RWPE1 (cell line): ENCODE results near the gene RASGRP2.

Experiments
- CTCF ChIA-PET: fragments of 350-600 bp; sonication (Branson Sonifier 250); formaldehyde crosslinking; extraction: SDS; loops from one replicate; lab custom pipeline; 2021; lab: Yijun Ruan, JAX
- POLR2A ChIA-PET: fragments of 400-600 bp; formaldehyde crosslinking; extraction: SDS; loops from one replicate; lab custom pipeline; 2020; ENCODE audit warnings: antibody characterized with exemption; ENCODE audit not compliant: low non-redundant PET; lab: Yijun Ruan, JAX
- DNase-seq: peaks from one replicate; pipeline ENCODE4 v3.0.0; 2012; ENCODE audit warnings: low spot score
- H3K27ac ChIP-seq: fragments of 450-650 bp; 2 replicates; pipeline ENCODE4 v1.5.1; 2017
- TF ChIP-seq, protein P1 (sequence below): fragments of 450-650 bp; conservative IDR thresholded peaks from 2 replicates; pipeline ENCODE4 v1.5.1; 2017; ENCODE audit warnings: low read depth, mild to moderate bottlenecking

Gene RASGRP2

DNA sequence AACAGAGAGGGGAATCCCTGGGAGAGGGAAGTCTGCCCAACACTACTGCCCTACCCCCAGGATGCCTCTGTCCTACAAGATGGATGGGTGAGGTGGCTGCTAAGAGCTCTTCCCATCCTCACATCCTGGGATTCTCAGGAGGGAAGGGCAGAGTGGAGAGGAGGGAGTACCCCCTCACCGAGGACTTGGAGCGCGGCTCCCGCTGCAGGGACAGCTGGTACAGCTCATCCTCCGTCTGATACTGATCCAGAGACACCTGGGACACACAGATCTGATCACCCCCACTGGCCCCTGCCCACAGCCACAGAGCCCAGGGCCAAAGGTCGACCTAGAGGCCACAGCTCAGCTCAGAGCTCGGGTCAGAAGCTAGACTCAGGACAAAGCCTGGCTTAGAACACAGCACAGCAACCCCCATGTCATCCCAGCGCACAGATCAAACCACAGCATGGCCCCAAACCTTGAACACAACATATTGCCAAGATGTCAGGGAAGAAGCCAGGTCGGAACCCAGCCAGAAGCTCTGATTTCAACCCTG is 8.2 kb downstream of the RASGRP2 start:
- no peak for DNase-seq
- ChIA-PET POLR2A (interaction anchor here (0.7 kb wide), 1 partner anchor 348 kb away, joined by 3 read pairs; no protein-coding TSS in a partner anchor), CTCF (interaction anchor here (0.7 kb wide), 1 partner anchor 54 kb away, joined by 4 read pairs; no protein-coding TSS in a partner anchor)
- H3K27ac ChIP-seq = no peak overlapping the region
- TF ChIP-seq, protein P1, sequence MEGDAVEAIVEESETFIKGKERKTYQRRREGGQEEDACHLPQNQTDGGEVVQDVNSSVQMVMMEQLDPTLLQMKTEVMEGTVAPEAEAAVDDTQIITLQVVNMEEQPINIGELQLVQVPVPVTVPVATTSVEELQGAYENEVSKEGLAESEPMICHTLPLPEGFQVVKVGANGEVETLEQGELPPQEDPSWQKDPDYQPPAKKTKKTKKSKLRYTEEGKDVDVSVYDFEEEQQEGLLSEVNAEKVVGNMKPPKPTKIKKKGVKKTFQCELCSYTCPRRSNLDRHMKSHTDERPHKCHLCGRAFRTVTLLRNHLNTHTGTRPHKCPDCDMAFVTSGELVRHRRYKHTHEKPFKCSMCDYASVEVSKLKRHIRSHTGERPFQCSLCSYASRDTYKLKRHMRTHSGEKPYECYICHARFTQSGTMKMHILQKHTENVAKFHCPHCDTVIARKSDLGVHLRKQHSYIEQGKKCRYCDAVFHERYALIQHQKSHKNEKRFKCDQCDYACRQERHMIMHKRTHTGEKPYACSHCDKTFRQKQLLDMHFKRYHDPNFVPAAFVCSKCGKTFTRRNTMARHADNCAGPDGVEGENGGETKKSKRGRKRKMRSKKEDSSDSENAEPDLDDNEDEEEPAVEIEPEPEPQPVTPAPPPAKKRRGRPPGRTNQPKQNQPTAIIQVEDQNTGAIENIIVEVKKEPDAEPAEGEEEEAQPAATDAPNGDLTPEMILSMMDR = no peak

DNA sequence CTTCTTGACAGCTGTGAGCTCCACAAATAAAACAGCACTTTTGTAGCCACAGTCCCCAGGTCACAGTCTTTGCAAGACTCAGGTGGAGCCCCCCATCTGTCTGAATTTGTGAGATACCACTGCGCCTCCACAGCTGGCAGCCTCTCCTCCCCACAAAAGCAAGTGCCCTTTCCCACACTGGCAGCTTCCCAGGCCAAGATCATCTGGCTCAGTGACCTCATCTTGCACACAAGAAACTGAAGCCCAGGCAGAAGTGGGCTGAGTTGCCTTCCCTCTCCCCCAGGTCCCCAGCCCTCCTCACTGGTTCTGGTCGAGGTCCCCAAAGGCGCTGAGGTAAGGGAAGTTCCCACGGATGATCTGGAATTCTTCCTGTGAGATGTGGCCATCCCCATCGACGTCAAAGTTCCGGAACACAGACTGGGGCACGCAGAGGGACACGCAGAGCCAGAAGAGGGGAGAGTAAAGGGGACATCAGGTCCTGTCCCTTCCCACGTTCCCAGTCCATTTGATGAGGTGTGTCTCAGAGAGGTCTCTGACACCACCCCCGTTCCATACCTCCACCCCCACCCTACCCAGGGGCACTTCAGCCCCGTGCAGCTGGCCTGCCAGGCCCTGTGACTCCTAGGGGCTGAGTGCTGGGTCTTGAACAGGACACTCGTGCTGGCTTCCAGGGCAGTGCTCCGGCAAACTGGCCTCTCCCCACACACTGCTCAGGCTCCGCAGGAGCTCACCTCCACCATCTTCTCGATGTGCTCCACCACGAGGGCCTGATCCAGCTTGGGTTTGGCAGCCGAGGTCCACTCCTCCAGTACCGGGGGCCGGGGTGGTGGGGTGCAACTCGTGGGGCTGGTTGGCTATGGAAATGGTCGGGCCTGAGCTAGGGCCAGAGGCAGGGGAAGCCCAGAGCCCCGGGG is 8.9 kb downstream of the RASGRP2 start:
- H3K27ac ChIP-seq = no peak overlapping the region
- no peak for DNase-seq
- POLR2A ChIA-PET = interaction anchor here (0.7 kb wide), 1 partner anchor 347 kb away, joined by 3 read pairs; no protein-coding TSS in a partner anchor
- CTCF ChIA-PET = interaction anchor here (0.5 to 0.7 kb wide), 2 partner anchors 17 to 53 kb away, joined by 4 read pairs; no protein-coding TSS in a partner anchor
- TF ChIP-seq, protein P1 = no peak

- no peak for DNase-seq
- no peak overlapping the region for H3K27ac ChIP-seq
- TF ChIP-seq, protein P1 = no peak
- ChIA-PET CTCF (no interaction called here), POLR2A (no interaction called here)
These were observed 12.3 kb downstream of the RASGRP2 start for GRCh38 chr11:64731601-64732000.

- no peak overlapping the region for H3K27ac ChIP-seq
- no peak for DNase-seq
- TF ChIP-seq, protein P1 = no peak
- POLR2A ChIA-PET = no interaction called here
- CTCF ChIA-PET = interaction anchor here (1.2 kb wide), 2 partner anchors 12 to 14 kb away, joined by 3 to 4 read pairs; partner anchors contain the start of gene RASGRP2
These were observed 14.0 kb downstream of the RASGRP2 start for GRCh38 chr11:64729851-64730382.

GRCh38 chr11:64728757-64729365 is 15.1 kb downstream of the RASGRP2 start:
- CTCF ChIA-PET = interaction anchor here (1.2 kb wide), 1 partner anchor 15 kb away, joined by 3 read pairs; the partner anchor contains the start of gene RASGRP2

More at GRCh38 chr11:64728757-64729365, 15.1 kb downstream of the RASGRP2 start:
- no peak for DNase-seq
- POLR2A ChIA-PET = no interaction called here
- TF ChIP-seq, protein P1 = no peak
- no peak overlapping the region for H3K27ac ChIP-seq
